ENCODE results near the gene NLK. TPM values are rescaled to one million over a fixed set of nuclear protein-coding genes. Genes with fewer than 3 reads are reported as not detected.

NLK gene
- total RNA-seq, 2 experiments from 2014 or later = 18.1 to 27.8 TPM

- ChIA-PET POLR2A (no interaction called here), CTCF (ENCODE audit: unreplicated experiment) (no interaction called here)
- intact Hi-C loops (cut with micrococcal nuclease; ENCODE audit: unreplicated experiment) = loop anchor here (5.0 kb wide), 1 partner anchor 47 kb away; no protein-coding TSS in a partner anchor
- BruUV-seq (replicated peaks) = no TSS peak
- no peaks in the 10 kb centered on the region for H3K9me3 ChIP-seq (ENCODE audit: low read length)
- no peaks in the 10 kb centered on the region for H3K36me3 ChIP-seq (ENCODE audit: insufficient read depth, low read length)
- no peaks in the 10 kb centered on the region for H3K9me2 ChIP-seq (ENCODE audit: insufficient read depth, low read length)
- H3K79me2 ChIP-seq (ENCODE audit: insufficient read depth, low read depth, low read length) = no peaks in the 10 kb centered on the region; the same call in 1 of the 2 replicates
- H3K4me3 ChIP-seq (ENCODE audit: low read depth, low read length, poor library complexity, severe bottlenecking) = no peak overlapping the region
- H3K4me2 ChIP-seq (ENCODE audit: low read length) = no peak overlapping the region
- H3K27ac ChIP-seq (ENCODE audit: low read depth, low read length, poor library complexity, severe bottlenecking) = no peak overlapping the region
- no peaks in the 10 kb centered on the region; the same call in 1 of the 2 replicates for H4K20me1 ChIP-seq (ENCODE audit: insufficient read depth, low read length)
- DNase-seq (ENCODE audit: low spot score) = no peak
- no peak for TF ChIP-seq EZH2phosphoT487 (IDR thresholded peaks at IDR 0.05; ENCODE audit: borderline replicate concordance, low read depth, low read length)
- no peak for TF ChIP-seq CTCF (conservative IDR thresholded peaks at IDR 0.05; ENCODE audit: low read length)
- H2AFZ ChIP-seq (ENCODE audit: low read length) = no peak overlapping the region
- no peaks in the 10 kb centered on the region for H3K4me1 ChIP-seq (ENCODE audit: insufficient read depth, low read length, poor library complexity, severe bottlenecking)
These were observed 77.1 kb downstream of the NLK start for GRCh38 chr17:28119560-28119959.

- no peaks in the 10 kb centered on the region for H3K9me2 ChIP-seq (ENCODE audit: insufficient read depth, low read length)
- no TSS peak for BruUV-seq (replicated peaks)
- intact Hi-C loops (cut with micrococcal nuclease; ENCODE audit: unreplicated experiment) = no loop called here
- ChIA-PET POLR2A (interaction anchor here (0.6 to 0.7 kb wide), 2 partner anchors 67 to 109 kb away, joined by 4 to 5 read pairs; no protein-coding TSS in a partner anchor), CTCF (ENCODE audit: unreplicated experiment) (no interaction called here)
- no peak overlapping the region for H3K4me2 ChIP-seq (ENCODE audit: low read length)
- no peak for DNase-seq (ENCODE audit: low spot score)
- H3K79me2 ChIP-seq (ENCODE audit: insufficient read depth, low read depth, low read length) = no peaks in the 10 kb centered on the region; the same call in 1 of the 2 replicates
- H3K9me3 ChIP-seq (ENCODE audit: low read length) = no peaks in the 10 kb centered on the region
- H3K4me3 ChIP-seq (ENCODE audit: low read depth, low read length, poor library complexity, severe bottlenecking) = no peak overlapping the region
- no peaks in the 10 kb centered on the region for H3K4me1 ChIP-seq (ENCODE audit: insufficient read depth, low read length, poor library complexity, severe bottlenecking)
- H3K27ac ChIP-seq (ENCODE audit: low read depth, low read length, poor library complexity, severe bottlenecking) = no peak overlapping the region
- H4K20me1 ChIP-seq (ENCODE audit: insufficient read depth, low read length) = no peaks in the 10 kb centered on the region; the same call in 1 of the 2 replicates
- TF ChIP-seq EZH2phosphoT487 (IDR thresholded peaks at IDR 0.05; ENCODE audit: borderline replicate concordance, low read depth, low read length) (no peak), CTCF (conservative IDR thresholded peaks at IDR 0.05; ENCODE audit: low read length) (no peak)
- H3K36me3 ChIP-seq (ENCODE audit: insufficient read depth, low read length) = no peaks in the 10 kb centered on the region
- no peak overlapping the region for H2AFZ ChIP-seq (ENCODE audit: low read length)
These were observed 78.3 kb downstream of the NLK start for GRCh38 chr17:28120766-28121165.

GRCh38 chr17:28124962-28125361 lies 82.5 kb downstream of the NLK start:
- intact Hi-C loops (cut with micrococcal nuclease; ENCODE audit: unreplicated experiment) = no loop called here
- Histone ChIP-seq H4K20me1 (ENCODE audit: insufficient read depth, low read length) (no peaks in the 10 kb centered on the region; the same call in 1 of the 2 replicates), H3K9me2 (ENCODE audit: insufficient read depth, low read length) (no peaks in the 10 kb centered on the region), H3K27ac (ENCODE audit: low read depth, low read length, poor library complexity, severe bottlenecking) (no peak overlapping the region), H3K79me2 (ENCODE audit: insufficient read depth, low read depth, low read length) (no peaks in the 10 kb centered on the region), H3K4me1 (ENCODE audit: insufficient read depth, low read length, poor library complexity, severe bottlenecking) (no peaks in the 10 kb centered on the region), H2AFZ (ENCODE audit: low read length) (no peak overlapping the region), H3K4me2 (ENCODE audit: low read length) (no peak overlapping the region), H3K4me3 (ENCODE audit: low read depth, low read length, poor library complexity, severe bottlenecking) (no peak overlapping the region), H3K9me3 (ENCODE audit: low read length) (no peaks in the 10 kb centered on the region), H3K36me3 (ENCODE audit: insufficient read depth, low read length) (peaks cover 6% of the 10 kb centered on the region; the same call in 1 of the 2 replicates)
- no TSS peak for BruUV-seq (replicated peaks)
- ChIA-PET CTCF (ENCODE audit: unreplicated experiment) (no interaction called here), POLR2A (no interaction called here)
- DNase-seq (ENCODE audit: low spot score) = no peak
- no peak for TF ChIP-seq CTCF (conservative IDR thresholded peaks at IDR 0.05; ENCODE audit: low read length)
- TF ChIP-seq EZH2phosphoT487 (IDR thresholded peaks at IDR 0.05; ENCODE audit: borderline replicate concordance, low read depth, low read length) = no peak

Data from OCI-LY7 (cell line).